ENCODE data around the gene STYX.

STYX gene

GRCh38 chr14:52790756-52791222 lies 60.8 kb downstream of the STYX start:
- no peak for DNase-seq

GRCh38 chr14:52791223-52792096 lies 61.5 kb downstream of the STYX start, which contains the start of gene GNPNAT1:
Gene GNPNAT1 (minus strand): TSS chr14:52791607. CDS start chr14:52784650, 6,957 bp downstream.
- peak; percentile 98 for DNase-seq

GRCh38 chr14:52792097-52792415 lies 62.1 kb downstream of the STYX start:
- DNase-seq, result no peak

- DNase-seq, result no peak
These were observed 63.1 kb downstream of the STYX start for GRCh38 chr14:52793061-52793460.

- DNase-seq, result peak; percentile 37
These were observed 67.7 kb downstream of the STYX start for GRCh38 chr14:52797653-52798052.

GRCh38 chr14:52798826-52799225 lies 68.9 kb downstream of the STYX start:
- DNase-seq, result no peak

- DNase-seq, result no peak
These were observed 71.2 kb downstream of the STYX start for GRCh38 chr14:52801014-52801712.

- DNase-seq, result no peak
These were observed 72.6 kb downstream of the STYX start for GRCh38 chr14:52802597-52802996.

GRCh38 chr14:52806115-52806514 lies 76.1 kb downstream of the STYX start:
- DNase-seq, result no peak

GRCh38 chr14:52808101-52808500 lies 78.1 kb downstream of the STYX start:
- DNase-seq, result no peak

GRCh38 chr14:52821805-52822250 lies 91.9 kb downstream of the STYX start:
- DNase-seq, result no peak

GRCh38 chr14:52824462-52824861 lies 94.5 kb downstream of the STYX start:
- DNase-seq, result no peak
